ENCODE data around the gene PI4KA.
"Not testable (repeated sequence)": the region's sequence is repeated elsewhere in the genome, so short reads cannot be mapped to it uniquely, and the experiment has no call there.

Gene PI4KA

DNA sequence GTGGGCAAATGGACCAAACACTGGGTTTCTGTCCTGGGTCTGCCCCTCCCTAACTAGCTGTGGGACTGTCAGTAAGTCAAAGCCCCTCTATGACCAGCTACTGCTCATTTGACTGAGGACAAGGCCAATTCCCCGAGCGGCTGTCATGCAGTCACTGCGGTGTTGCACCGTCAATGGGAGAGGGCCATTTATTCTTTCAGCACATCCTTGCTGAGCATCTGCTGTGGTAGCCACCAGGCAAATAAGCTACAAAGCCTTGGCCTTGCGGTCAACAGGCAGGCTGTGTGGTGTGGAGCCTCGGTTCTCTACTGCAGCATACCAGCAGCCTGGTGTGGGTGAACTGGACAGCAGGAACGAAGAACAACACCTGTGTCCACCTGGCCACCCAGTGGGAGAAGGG, 110.5 kb downstream of the PI4KA start:
- DNase-seq (ENCODE audit: low read depth), result no peak

DNA sequence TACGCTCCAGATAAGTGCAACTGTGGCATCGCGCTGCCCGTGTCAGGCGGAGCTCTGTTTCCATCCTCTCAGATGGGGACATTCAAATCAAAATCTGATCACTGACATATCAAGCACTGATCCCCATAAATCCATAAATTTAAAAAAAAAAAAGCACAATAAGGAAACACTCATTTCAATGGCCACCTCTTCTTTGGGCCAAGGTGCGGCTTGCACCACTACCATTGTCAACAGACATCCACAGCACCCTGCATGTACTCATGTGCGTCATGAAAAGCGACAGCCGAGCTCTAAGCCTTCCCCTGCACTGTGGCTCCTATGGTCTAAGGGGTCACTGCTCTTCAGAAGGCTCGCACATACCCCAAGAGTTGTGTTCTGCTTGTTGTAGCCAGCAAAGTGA, 111.4 kb downstream of the PI4KA start:
- DNase-seq (ENCODE audit: low read depth), result no peak

DNA sequence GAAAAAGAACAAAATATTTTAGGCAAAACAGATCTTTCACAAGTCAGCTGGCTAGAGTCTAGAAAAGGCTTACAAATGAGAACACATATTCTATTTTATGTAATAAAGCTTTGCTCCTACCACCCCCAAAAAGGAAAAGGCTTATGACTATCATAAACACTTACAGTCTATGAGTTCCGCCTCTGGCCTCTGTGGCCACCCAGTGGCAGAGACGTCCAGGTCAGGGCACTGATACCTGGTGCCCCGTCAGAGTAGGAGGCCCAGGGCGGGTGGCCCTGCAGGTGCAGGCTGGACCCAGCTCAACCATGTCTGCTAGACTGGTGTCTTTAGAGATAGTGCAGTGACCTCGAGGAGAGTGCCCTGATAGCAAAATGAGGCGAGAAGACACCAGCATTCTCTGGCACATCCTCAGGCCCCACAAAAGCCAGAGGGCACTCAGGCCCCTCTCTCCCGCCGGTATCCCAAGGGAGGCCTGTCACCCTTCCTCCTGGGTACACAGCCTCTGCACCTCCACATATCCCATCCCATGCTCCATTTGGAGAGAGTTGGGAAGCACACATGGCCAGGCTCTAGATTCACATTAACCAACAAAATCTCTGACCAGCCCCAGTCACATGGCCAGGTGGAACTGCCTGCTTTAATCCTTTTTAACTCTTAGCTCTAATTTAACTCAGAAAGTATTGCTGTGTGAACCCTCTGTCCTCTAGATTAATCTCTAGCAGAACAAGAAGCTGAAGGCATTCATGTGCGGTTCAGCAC, 112.0 kb downstream of the PI4KA start:
- no peak for DNase-seq (ENCODE audit: low read depth)

DNA sequence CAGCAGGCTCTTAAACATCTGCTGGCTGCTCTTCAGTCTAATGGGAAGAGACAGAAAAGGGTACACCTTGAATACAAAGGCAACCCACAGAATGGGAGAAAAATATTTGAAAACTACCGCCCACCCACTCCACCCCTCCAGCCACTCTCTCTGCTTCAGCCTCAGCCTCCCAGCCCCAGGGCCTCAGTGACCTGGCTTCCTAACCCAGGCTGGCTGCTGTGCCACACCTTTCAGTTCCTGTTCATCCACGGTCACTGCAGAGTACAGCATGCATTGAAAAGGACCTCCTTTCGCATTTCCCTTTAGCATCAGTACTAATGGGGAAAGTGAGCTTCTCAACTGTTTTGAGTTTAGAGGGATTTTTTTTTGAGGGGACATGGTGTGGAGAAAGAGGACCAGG, 113.5 kb downstream of the PI4KA start:
- DNase-seq (ENCODE audit: low read depth), result no peak

DNA sequence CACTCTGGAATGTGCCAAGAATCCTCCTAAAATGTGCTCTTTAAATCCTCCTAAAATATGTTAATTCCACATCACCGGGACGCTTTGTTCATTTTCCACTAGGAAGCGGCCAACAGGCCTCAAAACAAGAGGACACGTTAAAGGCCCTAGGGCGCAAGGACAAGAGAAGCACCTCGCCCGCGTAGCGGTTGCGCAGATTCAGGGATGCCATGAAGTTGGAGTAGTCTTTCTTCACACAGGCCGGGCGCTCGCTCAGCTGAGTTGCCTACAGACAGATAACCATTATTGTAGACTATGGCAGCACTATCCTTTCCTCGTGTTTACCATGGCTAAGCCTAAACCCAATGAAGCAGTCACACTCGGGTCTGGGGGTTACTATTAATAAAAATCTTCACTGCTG, 114.2 kb downstream of the PI4KA start:
- no peak for DNase-seq (ENCODE audit: low read depth)

DNA sequence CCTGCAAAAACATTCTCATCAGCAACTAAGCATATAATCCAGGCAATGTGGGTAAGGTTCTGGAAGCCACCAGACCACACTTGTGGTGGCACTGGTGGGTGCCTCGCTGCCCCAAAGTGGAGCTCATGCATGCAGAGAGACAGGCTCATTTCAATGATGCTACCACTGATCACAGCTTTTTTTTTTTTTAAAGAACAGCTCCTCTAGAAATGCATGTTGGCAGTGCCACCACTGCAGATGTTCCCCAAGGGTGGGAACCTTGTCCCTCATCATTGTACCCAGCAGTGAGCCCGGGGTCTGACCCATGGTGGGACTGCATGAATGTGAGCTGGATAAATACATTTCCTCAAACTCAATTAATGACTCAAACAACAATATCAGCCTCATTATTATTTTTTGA, 115.8 kb downstream of the PI4KA start:
- no peak for DNase-seq (ENCODE audit: low read depth)

DNA sequence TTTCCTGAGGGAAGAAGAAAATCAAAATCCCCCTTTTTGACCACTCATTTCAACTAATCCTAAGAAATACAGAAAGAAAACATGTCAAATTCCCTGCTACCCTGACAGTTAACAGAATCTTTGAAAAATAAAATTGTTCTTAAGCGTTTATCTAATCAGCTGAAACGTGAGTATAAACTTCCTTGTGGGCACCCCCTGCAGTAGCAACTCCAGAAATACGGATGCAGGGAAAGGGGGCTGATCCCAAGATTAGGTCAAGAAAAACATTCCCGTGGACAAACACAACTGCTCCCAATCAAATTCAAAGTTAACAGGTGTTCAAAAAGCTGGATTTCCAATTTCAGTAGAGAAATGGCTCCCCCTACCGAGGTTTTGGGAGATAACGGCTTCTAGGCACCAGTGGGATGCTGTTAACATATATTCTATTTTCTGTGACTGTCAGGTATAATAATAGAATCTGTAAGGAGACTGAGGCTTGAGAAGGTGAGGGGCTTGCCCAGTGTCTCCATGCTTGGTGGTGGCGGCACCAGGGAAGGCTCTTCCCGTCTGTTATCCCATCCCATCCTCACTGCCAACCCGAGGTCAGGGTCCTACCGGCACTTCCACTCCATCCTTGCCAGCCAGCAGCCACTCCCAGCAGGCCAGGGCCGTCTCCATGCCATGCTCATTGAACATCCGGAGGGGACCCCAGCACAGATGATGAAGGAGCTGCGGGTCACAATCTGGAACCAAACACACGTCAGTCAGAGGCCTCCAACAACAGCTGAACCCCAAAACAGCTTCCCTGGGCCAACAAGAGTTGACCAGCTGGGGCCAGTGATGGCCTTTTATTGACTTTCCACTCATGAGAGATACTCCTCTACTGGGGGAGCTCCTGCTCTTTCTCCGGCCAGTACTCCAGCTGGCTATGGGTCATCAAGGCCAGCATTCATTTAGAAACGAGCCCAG, 116.7 kb downstream of the PI4KA start:
- DNase-seq (ENCODE audit: low read depth), result no peak

DNA sequence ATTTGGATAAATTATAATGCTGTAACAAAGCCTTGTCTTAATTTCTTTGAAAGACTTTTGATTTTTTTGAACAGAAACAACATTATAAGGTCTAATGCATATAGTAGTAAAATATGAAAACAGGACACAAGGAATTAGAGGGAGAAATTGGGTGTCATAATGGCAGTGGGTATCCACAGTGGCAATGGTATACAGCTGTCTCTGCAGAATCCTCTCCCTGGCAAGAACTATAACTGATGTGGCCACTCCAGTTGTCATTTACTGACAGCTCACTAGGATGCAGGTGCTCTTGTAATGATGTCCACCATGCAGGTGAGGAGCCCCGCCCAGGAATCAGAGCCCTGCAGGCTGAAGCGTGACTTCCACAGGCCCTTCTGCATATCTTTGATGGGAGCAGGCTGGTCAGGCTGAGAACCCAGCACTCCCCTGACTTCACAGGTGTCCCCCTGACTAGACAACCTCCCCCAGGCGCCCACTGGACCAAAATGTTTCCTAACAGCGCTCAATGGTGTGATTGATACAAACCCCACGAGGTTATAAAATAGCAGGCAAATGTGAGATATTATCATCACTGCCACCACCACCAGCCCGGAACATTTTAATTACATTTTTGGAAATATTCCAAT, 117.5 kb downstream of the PI4KA start:
- DNase-seq (ENCODE audit: low read depth), result no peak

DNA sequence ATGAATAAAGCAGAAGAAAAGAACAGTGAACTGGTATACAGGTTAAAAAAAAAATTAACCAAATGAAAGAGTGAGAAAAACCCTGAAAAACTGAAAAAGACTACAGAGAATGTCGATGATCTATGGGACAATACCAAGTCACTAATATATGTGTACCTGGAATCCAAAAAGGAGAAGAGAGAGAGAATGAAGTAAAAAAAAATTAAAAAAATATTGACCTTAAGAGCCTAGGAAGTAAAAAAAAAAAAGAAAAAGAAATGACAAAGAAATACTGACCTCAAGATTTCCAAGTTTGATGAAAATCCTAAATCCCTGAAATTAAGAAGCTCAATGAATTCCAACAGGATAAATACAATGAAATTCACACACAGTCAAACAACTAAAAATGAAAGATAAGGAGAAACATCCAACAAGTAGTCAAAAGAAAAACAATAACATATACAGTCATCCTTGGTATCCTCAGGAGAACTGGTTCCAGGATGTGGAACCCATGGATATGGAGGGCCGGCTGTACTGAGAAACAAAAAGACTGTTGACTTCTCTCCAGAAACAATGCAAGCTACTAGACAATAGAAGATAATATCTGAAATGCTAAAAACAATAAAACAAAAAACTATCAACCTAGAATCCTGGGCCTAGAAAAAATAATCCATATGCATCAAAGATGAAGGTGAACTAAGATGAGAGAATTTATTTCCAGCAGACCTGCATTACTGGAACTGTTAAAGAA, 118.2 kb downstream of the PI4KA start:
- DNase-seq (ENCODE audit: low read depth), result no peak

DNA sequence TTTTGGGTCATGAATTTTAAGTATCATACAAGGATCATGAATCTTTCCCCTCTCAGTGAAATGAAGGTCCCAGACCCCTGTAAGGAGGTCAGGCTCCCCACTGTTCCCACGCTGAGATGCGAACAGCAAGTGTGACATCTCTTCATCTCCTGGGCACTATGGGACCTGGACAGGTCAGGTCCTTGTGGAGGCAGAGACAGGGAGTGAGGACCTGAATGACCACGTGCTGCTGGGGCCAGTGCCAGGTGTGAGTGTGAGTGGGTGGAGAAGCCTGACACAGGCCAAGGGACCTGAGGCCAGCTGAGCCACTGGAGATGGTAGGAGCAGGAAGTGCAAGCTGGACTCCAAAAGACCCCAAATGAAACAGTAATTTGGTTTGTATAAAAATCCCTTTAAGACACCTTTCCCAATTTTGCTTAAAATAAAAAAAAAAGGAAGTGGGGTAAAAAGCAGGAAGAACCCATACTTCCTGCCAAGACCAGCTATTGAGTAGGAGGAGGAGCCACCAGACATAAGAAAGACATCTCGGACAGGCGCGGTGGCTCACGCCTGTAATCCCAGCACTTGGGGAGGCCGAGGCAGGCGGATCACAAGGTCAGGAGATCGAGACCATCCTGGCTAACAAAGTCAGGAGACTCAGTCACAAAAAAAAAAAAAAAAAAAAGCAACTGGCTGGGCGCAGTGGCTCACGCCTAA, 120.1 kb downstream of the PI4KA start:
- no peak for DNase-seq (ENCODE audit: low read depth)

DNA sequence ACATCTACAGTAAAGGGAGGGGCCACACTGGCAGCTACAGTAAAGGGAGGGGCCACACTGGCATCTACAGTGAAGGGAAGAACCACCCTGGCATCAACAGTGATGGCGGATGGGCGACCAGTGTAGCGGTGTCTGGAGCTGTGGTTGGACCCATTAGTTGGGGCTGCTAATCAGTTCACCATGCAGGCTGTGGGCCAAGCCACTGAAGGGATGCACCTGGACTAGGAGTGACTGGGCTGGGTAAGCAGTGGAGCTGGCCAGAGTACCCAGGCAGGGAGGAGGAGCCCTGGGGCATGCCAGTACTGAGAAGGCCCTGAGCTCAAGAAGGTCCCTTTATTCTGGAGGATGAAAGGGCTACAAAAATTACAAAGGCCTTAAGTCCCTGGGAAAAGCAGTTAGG, 121.7 kb downstream of the PI4KA start:
- DNase-seq (ENCODE audit: low read depth), result not testable (repeated sequence)

DNA sequence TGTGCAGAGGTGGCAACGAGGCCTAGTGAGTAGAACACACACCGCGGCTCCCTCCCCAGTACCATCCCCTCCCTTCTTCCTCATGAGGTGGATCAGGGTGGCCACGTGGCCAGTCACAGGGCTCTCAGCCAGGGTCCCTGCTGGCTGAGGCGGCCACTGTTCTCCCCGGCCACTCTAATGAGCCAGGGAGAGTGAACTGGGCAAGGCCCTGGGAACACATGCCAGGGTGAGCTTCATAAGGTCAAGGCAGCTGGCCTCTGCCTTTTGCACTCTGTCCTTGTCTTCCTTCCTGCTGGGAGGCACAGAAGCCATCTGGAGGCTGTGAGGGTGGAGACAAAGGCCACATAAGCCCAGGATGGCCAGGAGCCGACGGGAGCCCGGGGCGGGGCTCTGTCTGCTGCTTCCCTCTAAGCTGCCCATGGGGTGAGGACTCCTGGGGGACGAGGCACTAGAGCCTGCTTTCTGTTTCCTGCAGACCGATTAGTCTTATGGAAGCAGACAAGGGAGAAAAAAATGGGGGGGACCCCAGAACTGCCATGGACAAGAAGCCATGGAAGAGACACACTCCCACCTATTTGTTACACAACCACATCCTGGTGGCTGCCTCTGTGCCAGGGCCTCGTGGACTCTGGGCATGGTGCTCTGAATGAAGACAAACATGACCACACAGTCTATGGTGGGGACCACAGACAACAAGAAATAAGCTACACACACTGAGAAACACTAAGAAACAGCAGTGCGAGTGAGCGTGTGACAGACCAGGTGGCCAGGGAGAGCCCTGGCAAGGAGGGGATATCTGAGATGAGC, 123.1 kb downstream of the PI4KA start:
- DNase-seq (ENCODE audit: low read depth), result not testable (repeated sequence)

DNA sequence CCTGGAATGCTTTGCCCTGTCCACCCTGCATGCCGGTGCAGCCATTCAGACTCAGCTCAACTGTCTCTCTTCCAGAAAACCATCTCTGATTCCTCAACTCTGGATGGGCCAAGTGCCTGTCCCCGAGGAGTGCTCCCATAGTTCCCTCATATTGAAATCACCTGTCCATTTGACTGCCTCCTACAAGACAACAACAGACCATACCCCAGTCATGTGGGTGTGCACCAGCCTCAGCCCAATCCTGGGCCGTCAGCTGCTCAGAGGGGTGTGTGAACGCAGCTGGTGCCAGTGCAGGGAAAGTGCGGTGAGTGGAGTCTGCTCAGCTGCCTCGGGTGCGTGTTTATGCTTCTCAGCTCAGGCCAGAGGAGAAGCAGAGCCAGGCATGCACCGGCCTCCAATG, 126.2 kb downstream of the PI4KA start:
- DNase-seq (ENCODE audit: low read depth), result not testable (repeated sequence)

DNA sequence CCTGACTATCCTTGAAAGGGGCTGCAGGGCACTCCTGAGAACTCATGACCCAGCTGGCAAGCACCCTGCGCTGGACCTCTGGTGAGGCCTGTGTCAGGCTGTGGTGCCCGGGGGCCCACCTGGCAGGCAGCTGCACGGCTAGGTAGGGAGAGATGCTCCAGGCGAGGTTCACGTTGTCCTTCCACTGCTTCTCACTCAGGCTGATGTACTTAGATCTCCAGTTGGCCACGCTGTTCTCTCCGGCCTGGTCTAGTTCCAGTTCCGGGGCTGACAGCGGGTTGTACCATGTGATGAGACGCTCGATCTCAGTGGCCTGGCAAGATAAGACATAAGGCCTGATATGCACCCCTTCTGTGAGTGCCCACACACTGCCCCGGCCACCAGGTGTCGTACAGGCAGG, 129.4 kb downstream of the PI4KA start:
- DNase-seq (ENCODE audit: low read depth), result no peak

DNA sequence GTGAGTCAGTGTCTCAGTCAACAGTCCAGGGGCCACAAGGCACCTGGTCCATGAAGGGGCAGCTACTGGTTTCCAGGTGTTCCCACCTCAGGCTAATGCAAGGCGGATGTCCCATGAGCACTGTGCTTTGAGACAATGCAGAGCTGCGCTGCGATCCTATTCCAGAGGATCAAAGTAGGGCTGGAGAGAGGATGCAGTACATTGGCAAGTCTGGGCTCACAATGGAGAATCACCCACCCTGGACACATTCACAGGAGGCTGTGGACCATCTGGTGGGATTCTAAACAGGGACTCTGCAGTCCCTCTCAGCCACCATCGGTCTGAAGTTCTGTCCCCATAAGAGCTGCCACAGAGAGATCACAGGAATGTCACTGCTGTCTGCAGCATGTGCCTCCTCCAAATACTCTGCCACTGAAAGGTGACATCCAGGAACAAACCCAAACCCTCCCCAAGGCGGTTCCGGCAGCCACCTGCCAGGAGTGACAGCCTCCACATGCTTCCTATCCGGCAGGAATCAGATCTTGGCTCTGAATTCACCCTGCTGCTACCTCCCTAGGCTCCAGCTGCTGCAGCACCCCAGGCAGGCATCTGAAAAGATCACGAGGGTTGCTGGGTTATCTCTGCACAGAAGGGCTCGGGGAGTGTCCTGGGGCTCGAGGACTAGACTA, 130.0 kb downstream of the PI4KA start:
- no peak for DNase-seq (ENCODE audit: low read depth)

DNA sequence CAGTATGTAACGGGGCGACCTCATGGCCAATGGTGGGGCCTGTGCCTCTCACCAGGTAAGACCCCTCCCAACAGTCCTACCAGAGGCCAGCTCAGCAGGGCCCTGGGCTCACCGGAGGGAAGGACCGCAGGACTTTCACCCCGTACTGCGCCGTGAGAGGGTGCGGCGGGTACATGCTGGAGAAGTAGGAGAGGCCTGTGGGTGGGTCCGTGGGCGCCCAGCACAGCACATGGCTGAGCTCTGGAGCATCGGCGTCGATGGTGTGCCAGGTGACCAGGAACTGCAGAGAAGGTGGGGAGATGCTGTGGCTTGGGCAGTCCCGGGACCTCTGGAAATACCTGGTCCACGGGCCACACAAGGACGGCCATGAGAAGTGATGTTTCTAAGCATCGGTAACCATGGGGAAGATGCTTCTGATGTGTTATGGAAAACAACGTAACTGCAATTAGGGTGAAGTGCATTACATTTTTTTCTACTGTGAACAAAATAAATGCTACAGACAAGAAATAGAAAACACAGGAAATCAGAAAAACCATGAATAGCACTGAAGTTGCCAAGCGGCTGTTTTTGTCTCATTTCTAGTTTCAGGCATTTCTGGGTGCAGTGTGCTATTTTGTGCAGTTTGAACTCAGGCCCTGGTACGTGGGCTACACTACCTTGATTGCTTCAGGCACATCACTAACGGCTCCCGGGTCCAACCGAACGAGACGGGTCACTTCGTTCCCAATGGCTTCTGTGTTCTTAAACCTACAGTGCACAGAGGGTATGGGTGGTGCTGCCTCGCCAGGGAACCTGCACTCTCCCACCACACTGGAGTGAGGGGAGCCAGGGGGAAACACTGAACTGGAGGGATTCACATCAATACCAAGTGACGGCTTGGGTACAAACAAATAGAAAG, 131.2 kb downstream of the PI4KA start:
- no peak for DNase-seq (ENCODE audit: low read depth)

DNA sequence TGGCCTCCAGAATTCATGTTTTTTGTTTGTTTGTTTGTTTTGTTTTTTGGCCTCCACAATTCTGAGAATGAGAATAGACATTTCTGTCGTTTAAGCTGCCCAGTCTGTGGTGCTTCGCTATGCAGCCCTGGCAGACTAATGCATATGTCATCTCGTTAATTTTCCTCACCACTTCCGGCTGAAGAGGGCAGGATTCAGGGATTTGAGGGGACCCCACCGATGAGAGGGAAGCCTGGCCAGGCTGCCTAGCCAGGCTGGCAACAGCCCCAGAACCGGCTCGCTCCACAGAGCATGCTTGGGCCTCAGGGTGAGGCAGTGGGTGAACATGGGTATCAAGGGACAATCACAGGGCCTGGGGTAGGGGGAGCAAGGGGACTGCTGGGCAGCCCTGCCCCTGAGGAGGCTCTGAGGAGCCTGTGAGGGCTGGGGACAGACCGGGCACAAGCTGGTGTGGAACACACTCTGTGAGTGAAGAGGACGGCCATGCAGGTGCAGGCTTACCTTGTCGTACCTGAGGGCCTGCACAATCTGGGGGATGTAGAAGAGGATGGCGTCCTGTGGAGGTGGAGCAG, 132.5 kb downstream of the PI4KA start:
- DNase-seq (ENCODE audit: low read depth), result no peak

DNA sequence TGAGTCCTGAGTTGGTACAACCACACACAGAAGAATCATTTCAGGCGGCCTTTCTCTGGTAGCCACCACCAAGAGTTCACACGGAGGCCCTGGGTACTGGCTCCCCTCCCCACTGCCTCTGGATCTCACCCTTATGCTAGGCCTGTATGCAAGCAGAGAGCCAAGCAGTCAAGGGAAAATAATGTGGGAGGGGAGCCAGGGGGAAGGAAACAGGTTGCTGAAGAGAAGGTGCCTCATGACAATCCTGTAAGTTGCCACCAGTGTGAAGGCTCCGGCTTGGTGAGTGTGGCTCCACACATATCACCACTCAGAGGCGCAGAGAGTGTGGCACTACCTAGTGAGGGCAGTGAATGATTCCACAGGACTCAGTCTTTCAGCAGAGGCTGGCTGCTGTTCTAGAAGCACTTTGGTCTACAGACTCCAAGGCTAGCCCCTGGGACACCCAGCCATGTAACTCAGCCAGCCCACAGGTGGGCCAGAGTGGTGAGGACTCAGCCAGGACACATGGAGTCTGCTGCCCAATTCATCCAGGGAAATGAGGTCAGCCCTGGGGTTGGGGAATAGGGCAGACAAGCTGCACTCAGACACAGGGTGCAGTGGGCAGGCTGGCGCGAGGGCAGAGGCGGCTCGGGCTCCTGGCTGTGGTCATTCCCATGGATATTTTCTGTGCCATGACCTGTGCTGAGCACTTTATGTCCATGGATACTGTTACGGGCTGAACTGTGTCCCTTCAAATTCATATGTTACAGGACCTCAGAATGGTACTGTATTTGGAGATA, 133.7 kb downstream of the PI4KA start:
- no peak for DNase-seq (ENCODE audit: low read depth)
